Measurements from ENCODE around the gene HLF.

GRCh38 chr17:55264645-55265298 is at the start of gene HLF:
- TF ChIP-seq CTCF (IDR thresholded peaks at IDR 0.05 in 2 of 3, conservative IDR thresholded peaks at IDR 0.05 in 1 of 3; ENCODE audit: control insufficient read depth in 2 of 3, extremely low read depth in 1 of 3, insufficient read depth in 1 of 3, low read depth in 3 of 3, low read length in 3 of 3) (no peak), MTA3 (IDR thresholded peaks at IDR 0.05; ENCODE audit: borderline replicate concordance, low read length) (no peak)

Measured in GM12878 (cell line).